GM21576 (cell line): ENCODE measurements around the gene ZNF146.
"Not testable (repeated sequence)": the region's sequence is repeated elsewhere in the genome, so short reads cannot be mapped to it uniquely, and the experiment has no call there.

Experiments
- ATAC-seq: cut with Tn5 transposase; IDR thresholded peaks from one replicate; pipeline ENCODE4 v1.9.1; 2021; ENCODE audit warnings: mild to moderate bottlenecking, moderate library complexity; ENCODE audit not compliant: unreplicated experiment

Gene ZNF146

DNA sequence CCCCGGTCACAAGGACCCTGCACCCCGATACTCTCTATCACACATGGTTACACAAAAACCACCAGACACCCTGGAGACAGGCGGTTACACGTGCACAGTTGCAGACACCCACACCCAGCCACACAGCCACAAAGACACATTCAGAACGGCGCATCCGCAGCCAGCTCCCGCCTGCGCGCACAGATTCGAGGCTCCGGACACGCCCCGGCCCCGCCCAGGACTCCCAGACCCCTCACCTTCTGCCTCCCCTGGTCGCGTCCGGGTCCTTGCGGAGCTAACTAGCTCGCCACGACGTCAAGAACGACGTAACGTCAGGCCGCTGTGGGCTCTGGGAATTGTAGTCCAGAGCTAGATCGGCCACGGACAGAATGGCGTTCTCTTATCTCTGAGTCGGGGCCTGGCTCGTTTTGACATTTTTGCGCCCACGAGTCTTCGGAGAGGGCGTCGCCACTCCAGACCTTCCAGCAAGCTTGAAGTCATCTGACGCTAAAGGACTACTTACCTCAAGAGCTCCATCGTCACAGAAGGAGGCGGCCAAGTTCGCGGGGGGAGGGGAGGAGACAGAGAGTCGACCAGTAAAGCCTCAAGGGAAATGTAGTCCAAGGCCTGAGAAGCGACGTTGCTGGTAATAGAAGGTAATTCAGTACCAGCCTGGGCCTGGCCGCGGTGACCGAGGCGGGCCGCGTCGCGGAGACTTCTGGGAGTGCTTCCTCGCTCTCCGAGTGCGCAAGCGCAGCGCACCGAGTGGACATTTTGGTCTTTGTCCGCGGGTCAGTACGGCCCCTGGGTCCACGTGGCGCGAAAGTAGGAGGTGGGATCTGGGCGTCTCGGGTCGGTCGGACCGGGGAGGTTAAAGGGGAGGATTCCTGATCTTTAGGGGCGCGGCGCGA lies at the start of gene ZNF146, which contains the start of gene ZNF565:
TSS of gene ZNF146 (plus strand) at position 721 of the 890 bp plus-strand sequence. CDS start 21,335 bp downstream, outside the sequence.
TSS of gene ZNF565 (minus strand) at position 280 of the 890 bp plus-strand sequence. CDS start 12,680 bp downstream, outside the sequence.
- peak; percentile 87 for ATAC-seq

GRCh38 chr19:36169084-36169760 lies 45.7 kb upstream of the ZNF146 start:
- ATAC-seq = no peak

DNA sequence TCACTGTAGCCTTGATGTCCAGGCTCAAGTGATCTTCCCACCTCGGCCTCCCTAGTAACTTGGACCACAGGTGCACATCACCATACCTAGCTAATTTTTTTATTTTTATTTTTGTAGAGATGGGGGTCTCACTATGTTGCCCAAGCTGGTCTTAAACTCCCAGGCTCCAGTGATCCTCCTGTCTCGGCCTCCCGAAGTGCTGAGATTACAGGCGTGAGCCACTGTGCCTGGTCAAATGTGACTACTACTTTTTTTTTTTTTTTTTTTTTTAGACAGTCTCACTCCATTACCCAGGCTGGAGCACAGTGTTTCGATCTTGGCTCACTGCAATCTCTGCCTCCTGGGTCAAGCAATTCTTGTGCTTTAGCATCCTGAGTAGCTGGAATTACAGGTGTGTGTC lies 42.1 kb upstream of the ZNF146 start:
- no peak for ATAC-seq

- not testable (repeated sequence) for ATAC-seq
Observed at GRCh38 chr19:36173846-36174245, 41.1 kb upstream of the ZNF146 start.

- ATAC-seq = not testable (repeated sequence)
Observed at GRCh38 chr19:36179077-36179476, 35.8 kb upstream of the ZNF146 start.

- no peak for ATAC-seq
Observed at GRCh38 chr19:36182612-36183244, 32.2 kb upstream of the ZNF146 start.

DNA sequence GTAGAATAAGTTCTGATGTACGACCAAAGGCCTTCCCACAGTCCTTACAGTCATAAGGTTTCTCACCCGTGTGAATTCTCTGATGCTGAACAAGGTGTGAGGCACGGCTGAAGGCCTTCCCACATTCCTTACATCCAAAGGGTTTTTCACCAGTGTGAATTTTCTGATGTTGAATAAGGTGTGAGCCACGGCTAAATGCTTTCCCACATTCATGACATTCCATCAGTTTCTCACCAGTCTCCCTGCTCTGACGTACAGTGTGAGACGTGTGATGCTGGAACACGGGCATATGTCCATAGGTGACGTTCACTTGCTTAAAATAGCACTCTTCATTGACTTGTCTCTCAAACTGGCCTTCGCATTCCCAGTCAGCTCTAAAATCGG lies 31.7 kb upstream of the ZNF146 start:
- ATAC-seq = no peak

GRCh38 chr19:36186722-36187121 lies 28.2 kb upstream of the ZNF146 start:
- not testable (repeated sequence) for ATAC-seq

GRCh38 chr19:36196249-36196648 lies 18.7 kb upstream of the ZNF146 start:
- ATAC-seq = no peak

GRCh38 chr19:36198119-36198518 lies 16.8 kb upstream of the ZNF146 start:
- ATAC-seq = no peak

GRCh38 chr19:36201684-36202083 lies 13.2 kb upstream of the ZNF146 start:
- no peak for ATAC-seq

GRCh38 chr19:36203293-36203692 lies 11.6 kb upstream of the ZNF146 start:
- ATAC-seq = no peak

GRCh38 chr19:36207605-36208252 lies 7.2 kb upstream of the ZNF146 start:
- peak; percentile 72 for ATAC-seq

- no peak for ATAC-seq
Observed at GRCh38 chr19:36209372-36209771, 5.5 kb upstream of the ZNF146 start.

- ATAC-seq = no peak
Observed at GRCh38 chr19:36210497-36210896, 4.4 kb upstream of the ZNF146 start.

- ATAC-seq = no peak
Observed at GRCh38 chr19:36212895-36213294, 2.0 kb upstream of the ZNF146 start.

- ATAC-seq = peak; percentile 9
Observed at GRCh38 chr19:36215276-36216123, 594 bp downstream of the ZNF146 start.

GRCh38 chr19:36221474-36221873 lies 6.6 kb downstream of the ZNF146 start:
- no peak for ATAC-seq

GRCh38 chr19:36222503-36222902 lies 7.6 kb downstream of the ZNF146 start:
- no peak for ATAC-seq
